Measurements from ENCODE around the gene TRHDE. TPM values are rescaled to one million over a fixed set of nuclear protein-coding genes. Genes with fewer than 3 reads are reported as not detected.

Gene TRHDE, protein sequence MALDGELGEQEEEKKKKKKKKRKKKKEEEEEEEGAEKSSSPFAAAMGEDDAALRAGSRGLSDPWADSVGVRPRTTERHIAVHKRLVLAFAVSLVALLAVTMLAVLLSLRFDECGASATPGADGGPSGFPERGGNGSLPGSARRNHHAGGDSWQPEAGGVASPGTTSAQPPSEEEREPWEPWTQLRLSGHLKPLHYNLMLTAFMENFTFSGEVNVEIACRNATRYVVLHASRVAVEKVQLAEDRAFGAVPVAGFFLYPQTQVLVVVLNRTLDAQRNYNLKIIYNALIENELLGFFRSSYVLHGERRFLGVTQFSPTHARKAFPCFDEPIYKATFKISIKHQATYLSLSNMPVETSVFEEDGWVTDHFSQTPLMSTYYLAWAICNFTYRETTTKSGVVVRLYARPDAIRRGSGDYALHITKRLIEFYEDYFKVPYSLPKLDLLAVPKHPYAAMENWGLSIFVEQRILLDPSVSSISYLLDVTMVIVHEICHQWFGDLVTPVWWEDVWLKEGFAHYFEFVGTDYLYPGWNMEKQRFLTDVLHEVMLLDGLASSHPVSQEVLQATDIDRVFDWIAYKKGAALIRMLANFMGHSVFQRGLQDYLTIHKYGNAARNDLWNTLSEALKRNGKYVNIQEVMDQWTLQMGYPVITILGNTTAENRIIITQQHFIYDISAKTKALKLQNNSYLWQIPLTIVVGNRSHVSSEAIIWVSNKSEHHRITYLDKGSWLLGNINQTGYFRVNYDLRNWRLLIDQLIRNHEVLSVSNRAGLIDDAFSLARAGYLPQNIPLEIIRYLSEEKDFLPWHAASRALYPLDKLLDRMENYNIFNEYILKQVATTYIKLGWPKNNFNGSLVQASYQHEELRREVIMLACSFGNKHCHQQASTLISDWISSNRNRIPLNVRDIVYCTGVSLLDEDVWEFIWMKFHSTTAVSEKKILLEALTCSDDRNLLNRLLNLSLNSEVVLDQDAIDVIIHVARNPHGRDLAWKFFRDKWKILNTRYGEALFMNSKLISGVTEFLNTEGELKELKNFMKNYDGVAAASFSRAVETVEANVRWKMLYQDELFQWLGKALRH
- 10 to 100 TPM; 20.0 to 25.8 (median 23.8) TPM for polyA plus RNA-seq (ENCODE audit: insufficient read length in 3 of 3)
- long read RNA-seq, donor 1, full-length matches to known transcripts, result 2 of 2 reads
- long read RNA-seq, donor 1, partial matches to known transcripts, result 0 of 2 reads
- long read RNA-seq, donor 1, other reads (novel, unspliced or antisense), result 0 of 2 reads
- long read RNA-seq, donor 2, partial matches to known transcripts, result 13 of 13 reads
- long read RNA-seq, donor 2, other reads (novel, unspliced or antisense), result 0 of 13 reads
- long read RNA-seq, donor 3, partial matches to known transcripts, result 7 of 7 reads
- long read RNA-seq, donor 3, other reads (novel, unspliced or antisense), result 0 of 7 reads
- long read RNA-seq, donor 4, full-length matches to known transcripts, result 1 of 1 reads
- long read RNA-seq, donor 4, partial matches to known transcripts, result 0 of 1 reads
- long read RNA-seq, donor 4, other reads (novel, unspliced or antisense), result 0 of 1 reads
- long read RNA-seq, donor 5, partial matches to known transcripts, result 11 of 11 reads
- long read RNA-seq, donor 5, other reads (novel, unspliced or antisense), result 0 of 11 reads
- long read RNA-seq, donor 6, partial matches to known transcripts, result 34 of 39 reads
- long read RNA-seq, donor 6, other reads (novel, unspliced or antisense), result 5 of 39 reads
- long read RNA-seq, donor 7, partial matches to known transcripts, result 7 of 7 reads
- long read RNA-seq, donor 7, other reads (novel, unspliced or antisense), result 0 of 7 reads
- long read RNA-seq, donor 8, result 0 reads
- long read RNA-seq, donor 9, full-length matches to known transcripts, result 3 of 3 reads
- long read RNA-seq, donor 9, partial matches to known transcripts, result 0 of 3 reads
- long read RNA-seq, donor 9, other reads (novel, unspliced or antisense), result 0 of 3 reads
- long read RNA-seq, donor 10, full-length matches to known transcripts, result 1 of 21 reads
- long read RNA-seq, donor 10, partial matches to known transcripts, result 20 of 21 reads
- long read RNA-seq, donor 10, other reads (novel, unspliced or antisense), result 0 of 21 reads
- long read RNA-seq, donor 11, partial matches to known transcripts, result 13 of 13 reads
- long read RNA-seq, donor 11, other reads (novel, unspliced or antisense), result 0 of 13 reads
- long read RNA-seq, donor 12, full-length matches to known transcripts, result 3 of 20 reads
- long read RNA-seq, donor 12, partial matches to known transcripts, result 17 of 20 reads
- long read RNA-seq, donor 12, other reads (novel, unspliced or antisense), result 0 of 20 reads
- long read RNA-seq, donor 13, full-length matches to known transcripts, result 1 of 6 reads
- long read RNA-seq, donor 13, partial matches to known transcripts, result 5 of 6 reads
- long read RNA-seq, donor 13, other reads (novel, unspliced or antisense), result 0 of 6 reads
- long read RNA-seq, donor 14, result 0 reads
- long read RNA-seq, donor 15, result 0 reads
- long read RNA-seq, donor 16, full-length matches to known transcripts, result 2 of 12 reads
- long read RNA-seq, donor 16, partial matches to known transcripts, result 10 of 12 reads
- long read RNA-seq, donor 16, other reads (novel, unspliced or antisense), result 0 of 12 reads

DNA sequence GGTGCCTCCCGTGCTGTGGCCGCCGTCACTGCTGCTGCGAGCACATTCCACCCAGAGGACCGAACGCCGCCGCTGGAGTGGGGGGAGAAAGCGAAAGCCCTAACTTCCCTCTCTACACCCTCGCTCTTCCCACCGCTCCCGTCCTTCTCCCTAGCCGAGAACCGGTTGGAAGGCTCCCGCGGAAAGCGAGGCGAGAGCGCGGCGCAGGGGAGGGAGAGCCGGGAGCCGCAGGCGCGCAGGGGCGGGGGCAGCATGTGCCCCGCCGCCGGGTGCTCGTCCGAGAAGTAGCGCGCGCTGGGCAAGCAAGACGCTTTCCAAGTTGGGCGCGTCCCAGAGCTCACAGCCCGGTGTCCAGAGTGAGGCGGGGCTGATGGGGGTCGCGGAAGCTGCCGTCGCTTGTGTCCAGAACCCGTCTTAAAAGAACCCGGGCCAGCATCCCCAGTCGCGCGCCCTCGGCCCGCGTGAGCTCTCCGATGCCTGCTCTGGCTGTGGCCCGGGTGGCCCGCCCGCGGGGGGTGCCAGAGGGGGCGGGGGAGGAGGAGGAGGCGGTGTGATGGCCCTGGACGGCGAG is at the start of gene TRHDE:
TSS of gene TRHDE (plus strand) at position 280 of the 571 bp plus-strand sequence. CDS start at position 554, 274 bp downstream.
- DNase-seq, result peak; percentile 60

DNA sequence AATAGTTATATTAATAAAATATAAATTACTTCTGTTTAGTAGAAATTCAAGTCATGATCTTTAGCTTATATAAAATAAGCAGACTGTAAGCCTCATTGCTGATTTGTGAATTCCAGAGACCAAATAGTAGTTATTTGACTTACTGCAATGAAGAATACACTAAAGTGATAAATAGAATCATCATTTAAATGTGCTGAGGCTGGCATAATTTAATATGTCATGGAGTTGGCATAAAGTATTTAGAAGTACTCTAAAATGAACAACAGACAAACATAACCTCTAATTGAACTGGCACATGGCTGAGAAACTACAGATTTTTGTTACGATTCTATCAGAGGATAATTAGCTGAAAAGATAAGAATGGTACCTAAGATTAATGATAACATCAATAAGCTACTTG is 45.7 kb upstream of the TRHDE start:
- no peak for DNase-seq

DNA sequence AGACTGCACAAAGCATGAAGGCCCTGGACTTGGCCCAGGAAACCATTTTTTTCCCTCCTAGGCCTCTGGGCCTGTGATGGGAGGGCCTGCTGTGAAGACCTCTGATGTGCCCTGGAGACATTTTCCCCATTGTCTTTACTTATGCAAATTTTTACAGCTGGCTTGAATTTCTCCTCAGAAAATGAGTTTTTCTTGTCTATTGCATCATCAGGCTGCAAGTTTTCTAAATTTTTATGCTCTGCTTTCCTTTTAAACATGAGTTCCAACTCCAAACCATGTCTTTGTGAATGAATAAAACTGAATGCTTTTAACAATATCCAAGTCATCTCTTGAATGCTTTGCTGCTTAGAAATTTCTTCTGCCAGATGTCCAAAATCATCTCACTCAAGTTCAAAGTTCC is 43.7 kb upstream of the TRHDE start:
- DNase-seq, result no peak

DNA sequence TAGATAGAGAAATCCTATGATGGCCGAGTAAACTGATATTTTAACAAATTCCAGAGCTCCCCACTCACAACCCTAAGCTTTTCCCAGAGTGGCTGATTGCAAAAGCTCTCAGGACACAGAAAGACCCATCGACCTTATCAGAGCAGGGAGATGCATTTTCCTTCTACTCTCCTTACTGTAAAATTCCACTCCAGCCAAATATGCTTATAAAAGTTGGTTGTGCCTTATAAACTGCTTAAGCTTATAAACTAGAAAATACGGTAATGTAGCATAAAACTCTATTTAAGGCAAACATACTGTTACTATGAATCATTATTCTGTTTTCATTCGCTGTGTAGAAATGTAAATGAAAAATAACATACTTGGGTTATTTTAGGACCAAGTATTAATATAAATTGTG is 41.6 kb upstream of the TRHDE start:
- no peak for DNase-seq

DNA sequence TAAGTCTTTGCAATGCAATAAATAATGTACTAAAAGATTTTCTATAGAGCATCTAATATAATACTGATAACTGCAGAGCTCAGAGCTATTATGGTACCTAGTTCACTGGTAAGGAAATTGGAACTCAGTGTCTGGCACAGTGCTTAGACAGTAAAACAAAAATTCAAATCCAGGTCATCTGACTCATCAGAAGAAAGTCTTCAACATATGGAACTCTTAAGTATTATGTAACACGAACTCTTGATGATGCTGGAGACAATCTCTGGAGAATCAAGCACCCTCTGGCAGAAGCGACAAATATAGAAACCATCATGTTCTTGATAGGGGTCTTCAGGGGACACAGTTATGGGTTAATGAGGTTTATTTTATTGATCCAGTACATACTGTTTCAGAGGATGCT is 37.3 kb upstream of the TRHDE start:
- DNase-seq, result no peak

DNA sequence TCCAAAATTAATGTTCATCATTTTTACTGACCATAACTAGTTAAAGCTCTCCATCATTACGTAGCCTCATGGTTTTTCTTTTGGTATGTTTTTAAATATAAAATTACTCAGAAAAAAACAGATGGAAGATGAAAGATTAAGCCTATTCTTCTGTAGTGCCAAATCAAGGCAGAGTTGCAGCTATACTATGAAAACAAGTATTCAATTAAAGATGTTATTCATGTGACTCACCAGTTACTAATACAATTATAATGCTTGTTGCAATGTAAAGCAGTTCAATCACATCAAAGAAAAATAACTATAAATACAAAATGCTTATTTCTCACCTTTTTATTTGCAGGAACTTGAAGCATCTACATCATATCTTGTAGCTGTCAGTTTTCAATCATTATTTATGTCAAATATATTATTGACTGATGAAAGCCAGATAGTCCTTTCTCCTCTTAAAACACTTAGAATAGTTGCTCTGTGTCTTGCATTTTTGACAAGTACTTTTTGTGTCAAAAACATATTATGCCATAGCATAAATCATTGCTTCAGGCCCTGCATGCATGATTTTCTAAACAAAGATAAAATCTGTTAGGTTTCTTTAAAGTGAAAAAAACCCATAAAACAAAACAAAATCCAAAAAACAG is 36.0 kb upstream of the TRHDE start:
- DNase-seq, result no peak

DNA sequence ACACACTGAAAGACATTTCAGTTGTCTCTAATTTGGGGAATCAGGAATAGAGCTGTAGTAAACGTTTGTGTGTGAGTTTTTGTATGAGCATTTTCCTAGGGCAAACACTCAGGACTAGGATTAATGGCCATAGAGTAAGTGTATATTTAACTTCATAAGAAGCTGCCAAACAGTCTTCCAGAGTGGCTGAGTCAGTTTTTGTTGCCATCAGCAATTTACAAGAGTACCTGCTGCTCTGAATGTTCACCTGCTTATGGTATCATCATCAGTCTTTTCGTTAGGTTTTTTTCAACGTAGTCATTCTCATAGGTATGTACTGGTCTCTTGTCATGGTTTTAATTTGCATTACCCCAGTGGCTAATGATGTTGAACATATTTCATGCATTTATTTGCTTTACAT is 30.6 kb upstream of the TRHDE start:
- no peak for DNase-seq

DNA sequence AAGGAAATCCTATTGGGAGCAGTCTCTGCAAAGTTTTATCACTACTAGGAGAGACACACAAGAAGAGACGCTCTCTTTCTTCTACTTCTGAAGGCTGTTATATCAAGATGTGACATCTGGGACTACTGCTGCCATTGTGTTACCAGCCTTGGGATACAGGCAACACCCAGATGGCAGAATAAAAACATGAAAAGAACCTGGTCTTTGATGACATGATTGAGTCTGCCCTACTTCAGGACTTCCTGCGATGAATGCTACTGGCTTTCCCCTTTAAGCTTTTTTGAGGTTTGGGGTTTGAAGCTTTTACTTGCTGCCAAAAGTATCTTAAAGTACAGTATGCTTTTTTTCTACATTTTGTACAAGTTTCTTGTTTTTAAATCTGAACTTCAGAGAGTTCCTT is 29.2 kb upstream of the TRHDE start:
- DNase-seq, result no peak

DNA sequence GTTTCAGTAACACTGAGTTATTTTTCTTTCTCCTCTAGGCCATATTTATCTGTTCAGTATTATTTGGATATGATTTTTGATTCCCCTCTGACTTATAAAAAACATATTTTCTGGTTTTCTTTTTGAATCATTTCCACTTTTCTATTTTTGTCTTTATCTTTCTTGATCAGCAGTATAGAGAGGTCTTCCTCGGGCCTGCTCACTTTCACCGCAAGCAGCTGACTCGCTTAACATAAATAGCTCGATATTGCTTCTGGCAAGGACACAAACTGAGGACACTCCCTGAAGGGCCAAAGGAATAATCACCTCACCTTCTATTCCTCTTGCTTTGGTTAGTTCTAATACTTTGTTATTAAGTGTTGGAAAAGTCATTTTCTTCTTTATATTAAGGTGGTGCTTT is 25.8 kb upstream of the TRHDE start:
- no peak for DNase-seq

DNA sequence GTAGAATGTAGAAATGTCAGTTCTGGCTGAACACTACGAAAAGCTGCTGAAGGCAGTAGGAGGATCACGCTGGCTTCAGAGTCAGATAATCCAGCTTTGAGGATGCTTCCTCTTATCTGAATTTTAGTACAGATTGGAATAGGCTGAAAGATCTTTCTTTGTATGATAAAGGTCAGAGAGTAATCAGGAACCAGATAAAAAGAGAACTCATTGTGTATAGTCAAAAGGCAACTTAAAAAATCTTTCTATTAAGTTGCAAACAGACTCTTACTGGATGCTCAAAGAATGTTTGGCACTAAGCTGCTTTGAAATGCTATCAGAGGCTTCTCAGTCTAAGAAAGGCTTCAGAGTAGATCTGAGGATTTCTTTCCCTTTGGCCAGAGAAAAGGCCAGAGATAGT is 21.8 kb upstream of the TRHDE start:
- no peak for DNase-seq

DNA sequence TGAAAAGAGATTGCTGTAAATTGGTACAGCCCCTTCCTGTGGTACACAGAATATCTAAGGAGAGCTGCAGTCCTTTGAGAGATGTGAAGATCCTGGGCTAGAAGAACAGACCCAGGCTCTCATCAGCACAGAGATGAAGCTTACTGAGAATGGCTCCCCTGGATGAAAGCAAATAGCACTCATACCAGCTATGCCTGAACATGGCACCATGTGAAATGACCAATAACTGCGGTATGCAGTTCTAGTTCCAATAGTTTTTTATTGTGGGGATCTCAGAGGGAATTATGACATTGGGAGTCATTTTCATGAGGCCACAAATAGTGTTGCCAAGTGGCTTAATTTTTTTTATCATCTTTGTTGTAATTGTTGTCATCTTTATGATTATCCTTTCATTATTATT is 15.4 kb upstream of the TRHDE start:
- no peak for DNase-seq

DNA sequence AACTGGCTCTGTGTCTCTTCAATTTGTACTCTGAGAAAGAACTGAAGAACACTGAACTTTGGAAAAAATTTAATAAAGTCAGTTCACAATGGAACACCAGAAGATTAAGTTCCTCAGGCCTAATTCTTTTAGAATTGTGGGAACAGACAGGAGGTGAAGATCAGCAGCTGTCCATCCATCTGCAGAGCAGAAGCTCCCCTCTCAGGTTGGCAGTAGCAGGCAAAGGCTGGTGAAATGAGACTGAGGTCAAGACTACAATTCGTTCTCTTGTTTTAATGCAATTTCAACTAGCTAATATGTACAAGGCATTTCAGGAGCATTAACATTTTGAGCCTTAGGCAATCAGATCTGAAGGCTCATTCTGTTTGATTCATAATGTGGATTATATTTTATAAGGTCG is 10.3 kb upstream of the TRHDE start:
- DNase-seq, result no peak

DNA sequence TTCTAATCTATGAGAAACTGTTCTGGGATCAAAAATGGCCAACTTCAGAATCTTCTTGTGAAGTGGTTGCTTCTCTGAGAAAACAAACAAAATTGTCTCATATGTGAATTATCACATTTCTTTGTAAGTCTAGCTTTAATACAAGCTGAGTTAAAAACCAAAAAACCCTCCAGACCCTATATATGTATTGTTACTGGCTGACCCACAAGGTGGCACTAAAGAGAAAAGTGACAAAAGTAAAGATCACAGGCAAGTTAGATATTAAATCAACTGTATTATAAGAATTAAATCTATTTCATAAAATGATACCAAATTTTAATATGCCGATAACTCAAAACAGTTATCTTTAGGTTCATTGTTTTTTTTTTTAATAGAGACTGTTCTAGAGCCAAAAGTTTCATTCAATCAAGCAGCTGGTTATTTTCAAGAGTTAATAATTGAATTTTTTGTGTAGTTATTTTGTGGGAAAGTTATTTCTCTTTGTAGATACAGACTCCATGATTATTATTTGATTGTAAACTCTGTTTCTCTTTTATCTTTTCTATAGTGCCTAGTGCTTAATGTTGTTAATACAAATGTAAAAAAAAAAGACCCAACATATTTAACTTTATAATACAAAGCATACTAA is 7.5 kb upstream of the TRHDE start:
- DNase-seq, result no peak

DNA sequence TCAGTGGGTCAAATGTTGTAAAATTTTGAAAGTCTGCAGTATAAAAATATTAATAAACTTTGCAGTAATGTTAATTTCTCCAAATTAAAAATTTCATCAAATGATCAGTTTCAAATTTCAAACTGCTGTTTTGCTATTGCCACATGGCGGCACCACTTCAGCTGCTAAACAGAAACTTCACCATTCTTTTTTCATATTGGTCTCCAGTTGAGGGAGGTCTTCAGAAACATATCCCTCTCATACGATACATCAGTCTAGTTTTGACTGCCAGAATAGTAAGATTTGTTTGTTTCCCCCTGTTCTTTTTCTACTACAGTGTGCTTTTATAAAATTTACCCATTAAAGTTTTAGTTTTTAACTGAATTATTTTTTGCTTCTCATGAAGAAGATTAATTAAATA is 4.2 kb upstream of the TRHDE start:
- no peak for DNase-seq

DNA sequence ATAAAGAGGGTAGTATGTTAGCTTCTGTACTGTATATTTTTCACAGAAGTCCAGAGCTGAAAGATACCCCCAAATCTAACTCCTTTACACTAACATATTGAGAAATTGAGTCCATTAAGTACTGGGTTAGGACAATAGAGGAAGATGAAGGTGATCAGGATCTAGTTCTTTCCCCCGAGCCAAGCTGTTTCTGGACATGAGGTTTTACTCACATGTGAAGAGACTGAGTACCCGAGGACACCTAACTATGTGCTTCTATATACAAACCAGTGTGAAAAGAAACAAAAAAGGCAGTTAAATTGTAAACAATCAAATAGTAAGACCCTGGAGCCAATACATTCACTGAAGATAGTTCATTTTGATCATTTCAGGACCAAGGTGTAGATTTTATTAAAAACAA is 3.8 kb upstream of the TRHDE start:
- DNase-seq, result no peak

DNA sequence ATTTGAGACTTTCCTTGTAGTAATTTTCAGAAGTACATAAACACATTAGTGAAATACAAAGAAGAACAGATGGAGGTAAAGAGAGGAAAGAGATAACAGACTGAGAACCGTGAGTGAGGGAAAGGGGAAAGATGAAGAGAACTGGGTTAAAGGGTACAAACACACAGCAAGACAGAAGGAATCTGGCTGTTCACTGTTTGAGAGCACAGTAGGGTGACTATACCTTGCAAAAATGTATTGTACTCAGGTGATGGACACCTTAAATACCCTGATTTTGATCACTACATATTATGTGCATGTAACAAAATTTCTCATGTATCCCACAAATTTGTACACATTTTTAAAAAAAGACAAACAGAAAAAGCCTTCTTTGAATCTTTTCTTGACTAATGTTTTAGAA is 2.7 kb upstream of the TRHDE start:
- DNase-seq, result no peak

DNA sequence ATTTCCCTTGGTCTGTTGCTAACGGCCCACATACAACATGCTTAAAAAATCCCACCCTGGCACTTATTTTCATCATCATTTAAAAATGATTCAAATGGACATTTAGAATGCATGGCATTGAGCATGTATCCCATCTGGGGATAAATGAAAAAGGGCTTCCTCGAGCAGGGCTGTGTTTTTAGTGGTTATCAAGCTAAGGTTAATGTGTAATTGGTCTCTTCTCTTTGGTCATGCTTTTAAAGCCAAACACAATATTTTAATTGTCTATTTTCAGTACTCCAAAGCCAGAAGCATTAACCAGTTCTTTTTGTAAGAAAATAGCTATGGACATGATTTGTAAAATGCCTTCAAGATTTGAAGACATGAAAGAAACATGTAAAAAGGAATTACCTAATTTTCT is 1.9 kb upstream of the TRHDE start:
- DNase-seq, result no peak

DNA sequence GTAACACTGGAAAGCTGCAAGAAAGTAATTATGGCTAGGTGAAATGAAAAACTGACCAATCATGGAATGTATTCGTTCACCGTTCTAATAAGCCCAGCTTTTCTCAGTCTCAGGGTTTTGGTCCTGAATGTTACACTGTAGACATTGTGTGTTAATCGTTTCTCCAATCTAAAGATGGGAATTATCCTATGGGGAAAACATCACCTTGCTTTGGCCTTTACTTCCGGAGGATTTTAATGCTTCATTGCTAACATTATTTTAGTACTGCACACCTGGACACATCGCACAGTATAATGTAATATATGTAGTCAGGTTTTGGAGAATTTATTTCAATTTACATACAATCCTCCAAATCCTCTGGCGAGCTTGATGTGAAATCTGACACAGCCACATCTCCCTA is 1.2 kb upstream of the TRHDE start:
- DNase-seq, result no peak
